Measurements from ENCODE around the gene MPC2. TPM values are rescaled to one million over a fixed set of nuclear protein-coding genes. Genes with fewer than 3 reads are reported as not detected.

Gene MPC2
- total RNA-seq, 1 experiment from 2014 or later: 49.9 TPM

DNA sequence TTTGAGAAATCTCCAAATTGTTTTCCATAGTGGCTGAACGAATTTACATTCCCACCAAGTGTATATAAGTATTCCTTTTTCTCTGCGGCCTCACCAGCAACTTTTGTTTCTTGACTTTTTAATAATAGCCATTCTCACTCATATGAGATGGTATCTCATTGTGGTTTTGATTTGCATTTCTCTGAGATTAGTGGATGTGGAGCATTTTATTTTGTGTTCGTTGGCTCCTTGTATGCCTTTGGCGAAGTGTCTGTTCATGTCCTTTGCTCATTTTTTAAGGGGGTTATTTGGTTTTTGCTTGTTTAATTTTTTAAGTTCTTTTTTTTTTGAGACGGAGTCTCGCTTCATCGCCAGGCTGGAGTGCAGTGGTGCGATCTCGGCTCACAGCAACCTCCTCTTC is 45.1 kb upstream of the MPC2 start:
- 0 out of 4 replicates have a peak, but pooled peaks cover 0 to 1% of the 10 kb centered on the region in 2 experiments for H3K4me1 ChIP-seq (ENCODE audit: control insufficient read depth in 1 of 2, insufficient read depth in 2 of 2, low read length in 2 of 2)
- intact Hi-C loops (cut with micrococcal nuclease): no loop called here
- no peak overlapping the region for H3K4me3 ChIP-seq (replicated peaks in 1 of 2; ENCODE audit: low read depth in 1 of 2, low read length in 2 of 2)
- ChIA-PET CTCF (no interaction called here), POLR2A (no interaction called here), RAD21 (ENCODE audit: low non-redundant PET in 1 of 2, low total read pairs in 2 of 2, uncharacterized antibody in 2 of 2, unreplicated experiment in 2 of 2) (no interaction called here)
- H3K9me3 ChIP-seq (ENCODE audit: control insufficient read depth in 1 of 2, insufficient read depth in 1 of 2, low read depth in 1 of 2, low read length in 2 of 2): no peaks in the 10 kb centered on the region
- no TSS peak for BruUV-seq (replicated peaks)
- DNase-seq (ENCODE audit: low read depth, low spot score): no peak
- peaks cover 6% of the 10 kb centered on the region; the same call in 1 of the 2 replicates for H3K79me2 ChIP-seq (ENCODE audit: insufficient read depth, low read length)
- no peak overlapping the region for H2AFZ ChIP-seq (ENCODE audit: low read depth, low read length, poor library complexity, severe bottlenecking)
- H3K4me2 ChIP-seq (ENCODE audit: low read length): no peak overlapping the region
- no peak for ATAC-seq
- H3K9me2 ChIP-seq (ENCODE audit: insufficient read depth): no peaks in the 10 kb centered on the region
- TF ChIP-seq ZNF274 (IDR thresholded peaks at IDR 0.05; ENCODE audit: low read depth, low read length) (no peak), SRF (IDR thresholded peaks at IDR 0.05; ENCODE audit: low read depth) (no peak), FOSL1 (IDR thresholded peaks at IDR 0.05; ENCODE audit: low read depth) (no peak), SP1 (IDR thresholded peaks at IDR 0.05; ENCODE audit: low read depth) (no peak), EZH2phosphoT487 (IDR thresholded peaks at IDR 0.05; ENCODE audit: borderline replicate concordance) (no peak)
- no peaks in the 10 kb centered on the region for H4K20me1 ChIP-seq (ENCODE audit: insufficient read depth)
- no peak overlapping the region for H3K9ac ChIP-seq (ENCODE audit: low read length)
- H3K27ac ChIP-seq (ENCODE audit: low read depth, low read length): no peak overlapping the region
- H3K36me3 ChIP-seq (ENCODE audit: control insufficient read depth in 1 of 2, insufficient read depth in 2 of 2, low read length in 2 of 2): no peaks in the 10 kb centered on the region
- H3K27me3 ChIP-seq (ENCODE audit: insufficient read depth, low read length): no peaks in the 10 kb centered on the region

DNA sequence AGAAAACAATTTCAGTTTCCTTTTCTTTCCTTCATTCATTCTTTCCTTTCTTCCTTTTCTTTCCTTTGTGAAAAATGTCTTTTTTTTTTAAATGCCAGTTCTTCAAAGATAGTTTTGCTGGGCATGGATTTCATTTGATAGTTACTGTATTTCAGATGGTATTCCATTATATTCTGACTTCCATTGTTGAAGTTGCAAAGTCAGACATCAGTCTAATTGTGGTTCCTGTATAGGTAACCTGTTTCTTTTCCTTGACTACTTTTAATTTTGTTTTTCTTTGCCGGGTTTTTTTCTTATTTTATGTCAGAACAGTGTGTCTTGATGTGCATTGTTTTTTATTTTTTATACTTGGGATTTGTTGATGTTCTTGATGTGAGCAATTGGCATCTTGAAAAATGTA is 40.4 kb upstream of the MPC2 start:
- CTCF ChIA-PET: no interaction called here
- Histone ChIP-seq H3K9me2 (ENCODE audit: insufficient read depth) (no peaks in the 10 kb centered on the region), H4K20me1 (ENCODE audit: insufficient read depth) (no peaks in the 10 kb centered on the region), H3K36me3 (ENCODE audit: control insufficient read depth in 1 of 2, insufficient read depth in 2 of 2, low read length in 2 of 2) (peaks cover 2 to 8% of the 10 kb centered on the region in 2 experiments; a peak in 2 of 4 replicates), H3K27ac (ENCODE audit: low read depth, low read length) (no peak overlapping the region), H3K4me1 (ENCODE audit: control insufficient read depth in 1 of 2, insufficient read depth in 2 of 2, low read length in 2 of 2) (no peaks in the 10 kb centered on the region), H3K4me3 (replicated peaks in 1 of 2; ENCODE audit: low read depth in 1 of 2, low read length in 2 of 2) (no peak overlapping the region), H3K27me3 (ENCODE audit: insufficient read depth, low read length) (no peaks in the 10 kb centered on the region), H2AFZ (ENCODE audit: low read depth, low read length, poor library complexity, severe bottlenecking) (no peak overlapping the region), H3K4me2 (ENCODE audit: low read length) (no peak overlapping the region), H3K79me2 (ENCODE audit: insufficient read depth, low read length) (no peaks in the 10 kb centered on the region; the same call in 1 of the 2 replicates), H3K9me3 (ENCODE audit: control insufficient read depth in 1 of 2, insufficient read depth in 1 of 2, low read depth in 1 of 2, low read length in 2 of 2) (no peaks in the 10 kb centered on the region), H3K9ac (ENCODE audit: low read length) (no peak overlapping the region)
- no TSS peak for BruUV-seq (replicated peaks)
- no peak for DNase-seq (ENCODE audit: low read depth, low spot score)
- POLR2A ChIA-PET: no interaction called here
- no peak for ATAC-seq
- intact Hi-C loops (cut with micrococcal nuclease): no loop called here
- RAD21 ChIA-PET (ENCODE audit: low non-redundant PET in 1 of 2, low total read pairs in 2 of 2, uncharacterized antibody in 2 of 2, unreplicated experiment in 2 of 2): no interaction called here
- no peak for TF ChIP-seq FOSL1 (IDR thresholded peaks at IDR 0.05; ENCODE audit: low read depth)
- no peak for TF ChIP-seq POLR2A (IDR thresholded peaks at IDR 0.05; ENCODE audit: borderline replicate concordance, extremely low read depth, insufficient read depth, insufficient read length)
- TF ChIP-seq JUND (IDR thresholded peaks at IDR 0.05): no peak
- TF ChIP-seq POLR2AphosphoS5 (IDR thresholded peaks at IDR 0.05; ENCODE audit: low read depth, low read length): no peak
- TF ChIP-seq EZH2phosphoT487 (IDR thresholded peaks at IDR 0.05; ENCODE audit: borderline replicate concordance): no peak
- TF ChIP-seq, protein P1, sequence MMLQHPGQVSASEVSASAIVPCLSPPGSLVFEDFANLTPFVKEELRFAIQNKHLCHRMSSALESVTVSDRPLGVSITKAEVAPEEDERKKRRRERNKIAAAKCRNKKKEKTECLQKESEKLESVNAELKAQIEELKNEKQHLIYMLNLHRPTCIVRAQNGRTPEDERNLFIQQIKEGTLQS (IDR thresholded peaks at IDR 0.05): no peak
- TF ChIP-seq EZH2 (IDR thresholded peaks at IDR 0.05): no peak
- TF ChIP-seq SRF (IDR thresholded peaks at IDR 0.05; ENCODE audit: low read depth): no peak

All from HCT116 (cell line).